ENCODE data around the gene MIPOL1. TPM values are rescaled to one million over a fixed set of nuclear protein-coding genes. Genes with fewer than 3 reads are reported as not detected.

MIPOL1 gene
- total RNA-seq, 1 donor from 2014 or later, result 14.6 TPM

GRCh38 chr14:37429618-37430017 lies 231.9 kb downstream of the MIPOL1 start:
- H3K27ac Mint-ChIP-seq (ENCODE audit: unreplicated experiment), result no peak overlapping the region
- H3K27me3 Mint-ChIP-seq (ENCODE audit: unreplicated experiment), result no peaks in the 10 kb centered on the region
- peaks cover 7% of the 10 kb centered on the region for H3K36me3 Mint-ChIP-seq (ENCODE audit: unreplicated experiment)
- DNase-seq (ENCODE audit: extremely low spot score, unreplicated experiment), result no peak
- peaks cover 13% of the 10 kb centered on the region for H3K9me3 Mint-ChIP-seq (ENCODE audit: unreplicated experiment)
- H3K4me1 Mint-ChIP-seq (ENCODE audit: unreplicated experiment), result peaks cover 6% of the 10 kb centered on the region
- H3K4me3 Mint-ChIP-seq (ENCODE audit: unreplicated experiment), result no peak overlapping the region
- no peak for TF ChIP-seq CTCF (IDR thresholded peaks at IDR 0.05)

GRCh38 chr14:37434867-37435266 lies 237.1 kb downstream of the MIPOL1 start:
- no peak for TF ChIP-seq CTCF (IDR thresholded peaks at IDR 0.05)
- H3K4me1 Mint-ChIP-seq (ENCODE audit: unreplicated experiment), result no peaks in the 10 kb centered on the region
- no peak overlapping the region for H3K4me3 Mint-ChIP-seq (ENCODE audit: unreplicated experiment)
- peaks cover 10% of the 10 kb centered on the region for H3K9me3 Mint-ChIP-seq (ENCODE audit: unreplicated experiment)
- H3K36me3 Mint-ChIP-seq (ENCODE audit: unreplicated experiment), result peaks cover 2% of the 10 kb centered on the region
- H3K27me3 Mint-ChIP-seq (ENCODE audit: unreplicated experiment), result no peaks in the 10 kb centered on the region
- no peak overlapping the region for H3K27ac Mint-ChIP-seq (ENCODE audit: unreplicated experiment)
- no peak for DNase-seq (ENCODE audit: extremely low spot score, unreplicated experiment)

GRCh38 chr14:37436519-37436918 lies 238.8 kb downstream of the MIPOL1 start:
- TF ChIP-seq CTCF (IDR thresholded peaks at IDR 0.05), result no peak
- Mint-ChIP-seq H3K36me3 (ENCODE audit: unreplicated experiment) (peaks cover 2% of the 10 kb centered on the region), H3K27me3 (ENCODE audit: unreplicated experiment) (no peaks in the 10 kb centered on the region)

GRCh38 chr14:37437490-37437889 lies 239.8 kb downstream of the MIPOL1 start:
- Mint-ChIP-seq H3K36me3 (ENCODE audit: unreplicated experiment) (peaks cover 2% of the 10 kb centered on the region), H3K9me3 (ENCODE audit: unreplicated experiment) (peaks cover 10% of the 10 kb centered on the region), H3K4me1 (ENCODE audit: unreplicated experiment) (no peaks in the 10 kb centered on the region), H3K4me3 (ENCODE audit: unreplicated experiment) (no peak overlapping the region), H3K27me3 (ENCODE audit: unreplicated experiment) (no peaks in the 10 kb centered on the region), H3K27ac (ENCODE audit: unreplicated experiment) (no peak overlapping the region)
- no peak for DNase-seq (ENCODE audit: extremely low spot score, unreplicated experiment)
- TF ChIP-seq CTCF (IDR thresholded peaks at IDR 0.05), result no peak

More at GRCh38 chr14:37436519-37436918, 238.8 kb downstream of the MIPOL1 start:
- Mint-ChIP-seq H3K27ac (ENCODE audit: unreplicated experiment) (no peak overlapping the region), H3K9me3 (ENCODE audit: unreplicated experiment) (peaks cover 10% of the 10 kb centered on the region), H3K4me1 (ENCODE audit: unreplicated experiment) (no peaks in the 10 kb centered on the region), H3K4me3 (ENCODE audit: unreplicated experiment) (no peak overlapping the region)
- no peak for DNase-seq (ENCODE audit: extremely low spot score, unreplicated experiment)

- peaks cover 12% of the 10 kb centered on the region for H3K9me3 Mint-ChIP-seq (ENCODE audit: unreplicated experiment)
- no peak for TF ChIP-seq CTCF (IDR thresholded peaks at IDR 0.05)
These were observed 240.7 kb downstream of the MIPOL1 start for GRCh38 chr14:37438444-37438843.

More at GRCh38 chr14:37438444-37438843, 240.7 kb downstream of the MIPOL1 start:
- no peak for DNase-seq (ENCODE audit: extremely low spot score, unreplicated experiment)
- Mint-ChIP-seq H3K4me3 (ENCODE audit: unreplicated experiment) (no peak overlapping the region), H3K27me3 (ENCODE audit: unreplicated experiment) (no peaks in the 10 kb centered on the region), H3K4me1 (ENCODE audit: unreplicated experiment) (peaks cover under 1% of the 10 kb centered on the region), H3K27ac (ENCODE audit: unreplicated experiment) (no peak overlapping the region), H3K36me3 (ENCODE audit: unreplicated experiment) (peaks cover 2% of the 10 kb centered on the region)

Data from osteocyte (in vitro differentiated cells).